C4-2B (cell line): ENCODE data around the gene MASTL.

Source experiments
- CTCF ChIP-seq: fragments of 450-650 bp; conservative IDR thresholded peaks from 2 replicates; pipeline ENCODE4 v1.5.1; 2017; ENCODE audit warnings: mild to moderate bottlenecking
- ZFX ChIP-seq: fragments of 450-650 bp; IDR thresholded peaks from 2 replicates; pipeline ENCODE4 v1.6.1; 2017

DNA sequence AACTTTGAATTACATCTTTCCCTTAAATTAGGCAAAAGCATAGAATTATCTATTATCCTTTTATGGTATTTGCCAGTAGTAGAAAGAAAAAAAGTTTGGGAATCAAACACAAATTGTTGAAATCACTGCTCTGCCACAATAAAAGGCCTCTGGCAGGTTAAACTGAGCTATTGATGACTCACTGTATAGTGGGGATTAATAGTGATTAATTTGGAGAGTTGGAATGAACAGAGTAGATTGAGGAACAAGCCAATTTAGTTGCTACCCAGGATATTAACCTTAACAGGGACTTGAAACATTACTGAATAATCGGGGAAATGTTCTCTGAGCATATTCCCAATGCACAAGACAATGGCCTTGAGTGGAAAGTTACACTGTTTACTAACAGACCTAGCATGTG, 33.1 kb downstream of the MASTL start:
- TF ChIP-seq CTCF (no peak), ZFX (no peak)
